K562 (cell line): ENCODE results near the gene FASTK. TPM values are rescaled to one million over a fixed set of nuclear protein-coding genes. Genes with fewer than 3 reads are reported as not detected.
A peak's percentile ranks its signal among the peaks of the same experiment; 100 is the strongest.

Source experiments
- ATAC-seq: fragments of 200-7000 bp; cut with Tn5 transposase; 3 replicates; pipeline ENCODE4 v1.9.1; 2020; ENCODE audit warnings: moderate library complexity
- BruUV-seq: library from RNA; stranded (reverse); fragments of 400-500 nt; replicated peaks from 2 replicates; lab custom pipeline; 2021; lab: Mats Ljungman, UMichigan
- CTCF ChIA-PET: fragments of 300-600 bp; formaldehyde crosslinking; extraction: SDS; loops from one replicate; lab custom pipeline; 2021; ENCODE audit warnings: low intra/inter-chr PET ratio; lab: Yijun Ruan, JAX
- POLR2A ChIA-PET: fragments of 300-600, 350-650 bp; sonication (Branson Sonifier 250); formaldehyde crosslinking; extraction: SDS; loops from one replicate; lab custom pipeline; 2021; ENCODE audit warnings: antibody characterized with exemption, inconsistent platforms; lab: Yijun Ruan, JAX
- DNase-seq, 4 experiments: peaks; one replicate each; pipeline versions ENCODE4 v3.0.0 to v3.0.0-alpha.2; 2011 to 2018; ENCODE audit warnings: low spot score in 3 of 4, mixed read lengths in 3 of 4; ENCODE audit errors: extremely low read depth in 1 of 4
- FAIRE-seq: peaks from 2 replicates; lab custom pipeline; 2011; peaks lifted over from hg19 to GRCh38; lab: Jason Lieb, UNC
- H2AFZ ChIP-seq: 2 replicates; pipeline ENCODE4 v1.6.0; 2011; ENCODE audit warnings: low read depth, low read length, control low read depth, inconsistent platforms
- H3K27ac ChIP-seq: fragments of 200-600 bp; 3 replicates; pipeline ENCODE4 v1.8.0; 2011; ENCODE audit warnings: low read depth, mild to moderate bottlenecking, control low read depth, inconsistent platforms, low read length, moderate library complexity, mixed read lengths; ENCODE audit errors: extremely low read depth
- H3K27me3 ChIP-seq, 2 experiments: fragments of 300-600 bp in 1 of 2; 2 replicates in 1 of 2; 3 replicates in 1 of 2; pipeline versions ENCODE4 v1.6.0 to v1.8.0; 2011; ENCODE audit warnings: inconsistent platforms in 2 of 2, low read length in 2 of 2, mild to moderate bottlenecking in 1 of 2, mixed read lengths in 1 of 2, moderate library complexity in 1 of 2; ENCODE audit not compliant: control insufficient read depth in 2 of 2, insufficient read depth in 2 of 2
- H3K36me3 ChIP-seq: fragments of 300-600 bp; 3 replicates; pipeline ENCODE4 v1.8.0; 2011; ENCODE audit warnings: mild to moderate bottlenecking, low read length, inconsistent platforms; ENCODE audit not compliant: control insufficient read depth, insufficient read depth
- H3K4me1 ChIP-seq, 2 experiments: fragments of 200-600 bp in 1 of 2; replicated peaks in 1 of 2; 2 replicates in 1 of 2; 3 replicates in 1 of 2; pipeline versions ENCODE4 v1.5.1 to v1.8.0; 2011; ENCODE audit warnings: inconsistent platforms in 2 of 2, low read length in 2 of 2, mild to moderate bottlenecking in 1 of 2, mixed read lengths in 1 of 2, moderate library complexity in 1 of 2; ENCODE audit not compliant: control insufficient read depth in 2 of 2, insufficient read depth in 2 of 2
- H3K4me2 ChIP-seq: 2 replicates; pipeline ENCODE4 v1.6.1; 2011; ENCODE audit warnings: low read length, control low read depth, inconsistent platforms, mixed read lengths; ENCODE audit not compliant: insufficient read depth
- H3K4me3 ChIP-seq: fragments of 200-600 bp; sonication (generic), shearing (Covaris generic); 2 replicates; pipeline ENCODE4 v1.5.1; 2016; ENCODE audit warnings: control low read depth, inconsistent platforms
- H3K79me2 ChIP-seq: fragments of 200-600 bp; 3 replicates; pipeline ENCODE4 v1.8.0; 2011; ENCODE audit warnings: low read length, inconsistent platforms; ENCODE audit not compliant: control insufficient read depth, insufficient read depth
- H3K9ac ChIP-seq, 2 experiments: 2 replicates each; pipeline versions ENCODE4 v1.6.0 to v1.6.1; 2011; ENCODE audit warnings: low read depth in 2 of 2, low read length in 2 of 2, control low read depth in 1 of 2, inconsistent platforms in 1 of 2, mild to moderate bottlenecking in 1 of 2, mixed read lengths in 1 of 2; ENCODE audit not compliant: insufficient read depth in 1 of 2
- H3K9me1 ChIP-seq: one replicate; pipeline ENCODE4 v1.6.0; 2011; ENCODE audit warnings: inconsistent platforms, mild to moderate bottlenecking, low read length, moderate library complexity; ENCODE audit not compliant: control insufficient read depth, insufficient read depth
- H3K9me3 ChIP-seq: replicated peaks from 2 replicates; pipeline ENCODE4 v1.5.1; 2011; ENCODE audit warnings: low read depth, low read length, inconsistent platforms; ENCODE audit not compliant: control insufficient read depth, insufficient read depth
- H4K20me1 ChIP-seq: replicated peaks from 2 replicates; pipeline ENCODE4 v1.6.1; 2011; ENCODE audit warnings: low read length, inconsistent platforms, mixed read lengths; ENCODE audit not compliant: control insufficient read depth, insufficient read depth
- HDGF ChIP-seq: fragments of 450-650 bp; IDR thresholded peaks from 2 replicates; pipeline ENCODE4 v1.6.1; 2016
- MTA2 ChIP-seq: fragments of 450-650 bp; IDR thresholded peaks from 2 replicates; pipeline ENCODE4 v1.6.1; 2016; ENCODE audit warnings: low read depth
- NR4A1 ChIP-seq, 2 experiments: fragments of 250-450 bp in 1 of 2; fragments of 450-650 bp in 1 of 2; sonication (Bioruptor Pico) in 1 of 2; IDR thresholded peaks; 2 replicates each; pipeline versions ENCODE4 v1.4.0 to v1.6.1; 2016 to 2020; ENCODE audit warnings: mild to moderate bottlenecking in 2 of 2, missing compliant biosample characterization in 1 of 2, missing genetic modification characterization in 1 of 2, moderate library complexity in 1 of 2
- POLR2G ChIP-seq: fragments of 200-400 bp; formaldehyde crosslinking; IDR thresholded peaks from 2 replicates; pipeline ENCODE4 v1.6.1; 2017; ENCODE audit warnings: low read depth, mild to moderate bottlenecking, antibody characterized with exemption, low read length, moderate library complexity
- RBM22 ChIP-seq: fragments of 200-400 bp; formaldehyde crosslinking; IDR thresholded peaks from 2 replicates; pipeline ENCODE4 v1.6.1; 2018; ENCODE audit warnings: low read length, low read depth; ENCODE audit not compliant: poor library complexity, severe bottlenecking
- SUPT5H ChIP-seq: fragments of 450-650 bp; IDR thresholded peaks from 2 replicates; pipeline ENCODE4 v1.6.1; 2016
- WGBS: fragments of 100-300 bp; shearing (Covaris generic); methylation state at CpG from one replicate; pipeline ENCODE4 v1.1.6; 2016; ENCODE audit warnings: low coverage, mixed read lengths; ENCODE audit not compliant: insufficient coverage; ENCODE audit errors: missing lambda C conversion rate; 5-methylcytosine and 5-hydroxymethylcytosine counted together
- in situ Hi-C: fragments of 300-500 bp; cut with MboI; formaldehyde crosslinking; loops from 4 replicates; pipeline ENCODE4 v1.15.0; 2018; ENCODE audit warnings: inconsistent platforms, mixed read lengths
- intact Hi-C: fragments of 100-400 bp; cut with micrococcal nuclease; formaldehyde crosslinking; loops from 2 replicates; pipeline ENCODE4 v1.14.2; 2022
- polyA plus RNA-seq, 8 experiments: library from polyadenylated mRNA; depleted of rRNA in 4 of 8; stranded (reverse) in 5 of 8; unstranded in 3 of 8; fragments of >200 nt; fragmentation: Nextera tagmentation in 2 of 8; fragmentation: Illumina TruSeq in 1 of 8; extraction: Ambion mirVana in 2 of 8; extraction: Trizol in 1 of 8; gene quantifications; 2 replicates each; pipeline versions ENCODE4 v1.2.1 to v1.2.3, GENCODE V29; 2011 to 2014; ENCODE audit warnings: inconsistent platforms in 1 of 8, missing spikeins in 1 of 8
- total RNA-seq, 7 experiments: library from RNA; depleted of rRNA in 6 of 7; stranded (reverse); fragments of >200 nt in 6 of 7; fragmentation: Illumina TruSeq in 2 of 7; extraction: Trizol in 2 of 7; gene quantifications; 2 replicates each; pipeline versions ENCODE4 v1.2.1 to v1.2.3, GENCODE V29; 2011 to 2021; ENCODE audit warnings: low replicate concordance in 1 of 7
- TF ChIP-seq, protein P1 (sequence below), 2 experiments: fragments of 450-650 bp in 1 of 2; sonication (generic) in 1 of 2; formaldehyde crosslinking; conservative IDR thresholded peaks; 2 replicates each; pipeline versions ENCODE4 v1.4.0 to v1.8.1; 2020 to 2022; ENCODE audit warnings: mild to moderate bottlenecking in 1 of 2, missing genetic modification reagents in 1 of 2

The FASTK gene
- total and polyA plus RNA-seq, 9 of the 15 experiments (the other 6 are each of a cell fraction or from before 2014, with no cell fraction given), result 0.51 to 150 (median 48.2) TPM

DNA sequence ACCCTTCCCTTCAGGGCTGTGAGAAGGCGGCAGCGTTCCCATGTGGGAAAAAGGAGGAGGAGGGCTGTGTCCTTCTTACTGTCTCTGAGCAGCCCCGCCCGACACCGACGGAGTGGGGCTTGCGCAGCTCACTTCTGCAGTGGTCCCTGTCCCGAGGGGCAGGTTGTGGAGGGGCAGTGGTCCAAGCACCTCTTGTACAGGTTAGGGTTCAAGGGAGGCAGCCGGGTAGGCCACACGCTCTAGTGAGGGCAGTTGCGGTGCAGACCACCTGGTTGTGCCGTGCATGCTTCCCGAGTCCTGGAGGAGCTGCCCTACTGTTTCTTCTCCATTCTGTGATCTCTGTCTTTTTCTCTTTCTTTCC is 38.4 kb upstream of the FASTK start:
- Histone ChIP-seq H3K9me3 (no peaks in the 10 kb centered on the region), H3K9ac (peak overlapping the region in 1 of 2 experiments; percentile 57; a peak in 1 of 4 replicates), H3K4me1 (peaks cover 4 to 58% of the 10 kb centered on the region in 2 experiments), H3K27me3 (no peaks in the 10 kb centered on the region), H3K27ac (no peak overlapping the region), H3K79me2 (peaks cover 20% of the 10 kb centered on the region), H3K9me1 (peaks cover 2% of the 10 kb centered on the region), H3K4me3 (no peak overlapping the region), H4K20me1 (peaks cover 30% of the 10 kb centered on the region), H3K4me2 (no peak overlapping the region), H3K36me3 (peaks cover 88% of the 10 kb centered on the region; the same call in 2 of the 3 replicates), H2AFZ (no peak overlapping the region)
- DNase-seq (no peak), FAIRE-seq (no peak), ATAC-seq (no peak)
- no TSS peak for BruUV-seq
- intact Hi-C loops (no loop called here), in situ Hi-C loops (no loop called here)
- TF ChIP-seq SUPT5H (no peak), NR4A1 (CRISPR knock-in tag; IDR thresholded peaks at IDR 0.05) (0 out of 2 replicates have a peak, but pooled peaks have one; percentile 9), NR4A1 (tag; IDR thresholded peaks at IDR 0.05) (no peak)
- 93% methylated on average over 13 of the region's 13 CpGs for WGBS
- ChIA-PET POLR2A (interaction anchor here (1.2 kb wide), 1 partner anchor 149 kb away, joined by 3 read pairs; no protein-coding TSS in a partner anchor), CTCF (interaction anchor here (0.8 kb wide), 1 partner anchor 141 kb away, joined by 3 read pairs; no protein-coding TSS in a partner anchor)

DNA sequence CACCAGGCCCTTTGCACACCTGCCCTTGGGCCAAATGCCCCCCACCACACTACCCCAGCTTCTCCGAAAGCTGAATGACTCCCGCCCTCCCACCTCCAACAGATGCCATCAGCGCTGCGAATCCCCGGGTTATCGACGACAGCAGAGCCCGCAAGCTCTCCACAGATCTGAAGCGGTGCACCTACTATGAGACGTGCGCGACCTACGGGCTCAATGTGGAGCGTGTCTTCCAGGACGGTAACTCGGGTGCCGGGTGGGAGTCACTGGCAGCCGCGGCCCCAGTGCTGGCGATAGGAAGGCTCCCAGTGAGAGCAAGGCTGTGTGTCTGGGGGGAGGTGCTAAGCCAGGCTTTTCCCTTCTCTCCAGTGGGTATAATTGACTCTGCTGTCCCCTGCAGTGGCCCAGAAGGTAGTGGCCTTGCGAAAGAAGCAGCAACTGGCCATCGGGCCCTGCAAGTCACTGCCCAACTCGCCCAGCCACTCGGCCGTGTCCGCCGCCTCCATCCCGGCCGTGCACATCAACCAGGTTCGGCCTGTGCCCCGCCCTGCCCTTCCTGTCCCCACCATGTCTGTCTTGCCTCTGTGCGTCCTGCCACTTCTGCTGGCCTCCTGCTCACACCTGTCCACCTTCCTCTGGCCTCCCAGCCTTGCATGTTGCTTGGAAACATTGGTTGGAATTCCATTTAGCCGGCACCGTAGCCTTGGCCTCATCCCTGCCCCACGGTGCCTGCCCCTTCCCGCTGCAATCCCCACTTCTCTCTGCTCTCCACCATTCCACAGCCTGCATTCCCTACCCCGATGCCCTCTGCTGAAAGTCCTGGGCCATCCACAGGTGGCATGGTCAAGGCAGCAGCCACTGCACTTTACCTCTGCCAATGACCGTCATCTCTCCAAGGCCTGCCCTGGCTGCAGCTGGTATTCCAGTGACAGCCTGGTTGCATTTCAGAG is 37.8 kb upstream of the FASTK start:
- intact Hi-C loops, result no loop called here
- no peak overlapping the region for H3K4me3 ChIP-seq
- peaks cover 26% of the 10 kb centered on the region for H3K79me2 ChIP-seq
- TF ChIP-seq, protein P1, sequence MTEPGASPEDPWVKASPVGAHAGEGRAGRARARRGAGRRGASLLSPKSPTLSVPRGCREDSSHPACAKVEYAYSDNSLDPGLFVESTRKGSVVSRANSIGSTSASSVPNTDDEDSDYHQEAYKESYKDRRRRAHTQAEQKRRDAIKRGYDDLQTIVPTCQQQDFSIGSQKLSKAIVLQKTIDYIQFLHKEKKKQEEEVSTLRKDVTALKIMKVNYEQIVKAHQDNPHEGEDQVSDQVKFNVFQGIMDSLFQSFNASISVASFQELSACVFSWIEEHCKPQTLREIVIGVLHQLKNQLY (CRISPR knock-in tag; conservative IDR thresholded peaks at IDR 0.05), result 0 out of 4 replicates have a peak, but pooled peaks of 1 of the 2 experiments have one; percentile 77
- 0 out of 2 replicates have a peak, but pooled peaks have one; percentile 14 for TF ChIP-seq POLR2G
- TF ChIP-seq MTA2, result no peak
- peak; percentile 34 for TF ChIP-seq RBM22
- no peak for TF ChIP-seq HDGF
- CTCF ChIA-PET, result no interaction called here
- H3K9me3 ChIP-seq, result no peaks in the 10 kb centered on the region
- FAIRE-seq (no peak), ATAC-seq (no peak), DNase-seq (no peak)
- in situ Hi-C loops, result no loop called here
- peak overlapping the region in 1 of 2 experiments; percentile 57; a peak in 2 of 4 replicates for H3K9ac ChIP-seq
- peaks cover 33% of the 10 kb centered on the region for H4K20me1 ChIP-seq
- WGBS, result 94% methylated on average over 36 of the region's 38 CpGs
- no peak overlapping the region for H3K27ac ChIP-seq
- peaks cover 7% of the 10 kb centered on the region for H3K9me1 ChIP-seq
- H2AFZ ChIP-seq, result no peak overlapping the region
- no TSS peak for BruUV-seq
- POLR2A ChIA-PET, result interaction anchor here (1.2 kb wide), 2 partner anchors 20 to 149 kb away, joined by 3 read pairs; no protein-coding TSS in a partner anchor
- no peaks in the 10 kb centered on the region for H3K27me3 ChIP-seq
- H3K36me3 ChIP-seq, result peaks cover 88% of the 10 kb centered on the region; the same call in 2 of the 3 replicates
- H3K4me2 ChIP-seq, result no peak overlapping the region
- peaks cover 10 to 59% of the 10 kb centered on the region in 2 experiments for H3K4me1 ChIP-seq
